ENCODE measurements around the gene PHC3. TPM values are rescaled to one million over a fixed set of nuclear protein-coding genes. Genes with fewer than 3 reads are reported as not detected.

The PHC3 gene
- total RNA-seq, 2 experiments from 2014 or later: 37.4 to 38.7 TPM

GRCh38 chr3:170063691-170064090 lies 117.8 kb downstream of the PHC3 start:
- H3K27me3 Mint-ChIP-seq: no peaks in the 10 kb centered on the region
- DNase-seq: no peak
- H3K4me1 Mint-ChIP-seq (ENCODE audit: low read depth): no peaks in the 10 kb centered on the region
- ChIA-PET CTCF (no interaction called here), POLR2A (no interaction called here)
- no peak overlapping the region for H3K27ac Mint-ChIP-seq
- peaks cover 4% of the 10 kb centered on the region for H3K36me3 Mint-ChIP-seq
- intact Hi-C loops (cut with micrococcal nuclease): no loop called here
- no peak overlapping the region for H3K4me3 Mint-ChIP-seq
- H3K9me3 Mint-ChIP-seq: no peaks in the 10 kb centered on the region

GRCh38 chr3:170062769-170063168 lies 118.8 kb downstream of the PHC3 start:
- ChIA-PET POLR2A (no interaction called here), CTCF (interaction anchor here (0.6 to 1.2 kb wide), 2 partner anchors 8 to 79 kb away, joined by 3 read pairs; no protein-coding TSS in a partner anchor)
- DNase-seq: no peak
- peaks cover 4% of the 10 kb centered on the region for H3K36me3 Mint-ChIP-seq
- H3K27me3 Mint-ChIP-seq: no peaks in the 10 kb centered on the region
- intact Hi-C loops (cut with micrococcal nuclease): no loop called here
- no peaks in the 10 kb centered on the region for H3K9me3 Mint-ChIP-seq
- H3K4me3 Mint-ChIP-seq: no peak overlapping the region
- no peak overlapping the region for H3K27ac Mint-ChIP-seq
- peaks cover 8% of the 10 kb centered on the region for H3K4me1 Mint-ChIP-seq (ENCODE audit: low read depth)

DNA sequence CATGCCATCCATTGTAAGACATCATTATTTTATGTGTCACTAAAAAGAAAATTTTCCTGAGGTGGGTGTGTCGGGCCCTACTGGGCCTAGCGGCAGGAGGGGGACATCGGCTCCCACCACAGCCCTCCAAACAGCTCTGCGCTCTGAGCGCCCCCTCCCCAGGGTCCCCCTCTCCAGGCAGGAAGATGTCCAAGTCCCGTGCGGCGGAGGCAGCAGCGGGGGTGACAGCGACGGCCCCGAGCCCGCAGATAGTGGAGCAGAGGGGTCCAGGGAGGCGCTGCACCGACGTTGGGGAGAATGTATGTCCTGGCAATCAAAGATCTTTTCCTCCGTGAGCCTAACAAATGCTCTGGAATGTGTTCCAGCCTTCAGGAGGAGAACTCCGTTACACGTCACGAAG lies 119.5 kb downstream of the PHC3 start:
- ChIA-PET POLR2A (no interaction called here), CTCF (interaction anchor here (1.2 kb wide), 1 partner anchor 8 kb away, joined by 3 read pairs; no protein-coding TSS in a partner anchor)
- no peak for DNase-seq

DNA sequence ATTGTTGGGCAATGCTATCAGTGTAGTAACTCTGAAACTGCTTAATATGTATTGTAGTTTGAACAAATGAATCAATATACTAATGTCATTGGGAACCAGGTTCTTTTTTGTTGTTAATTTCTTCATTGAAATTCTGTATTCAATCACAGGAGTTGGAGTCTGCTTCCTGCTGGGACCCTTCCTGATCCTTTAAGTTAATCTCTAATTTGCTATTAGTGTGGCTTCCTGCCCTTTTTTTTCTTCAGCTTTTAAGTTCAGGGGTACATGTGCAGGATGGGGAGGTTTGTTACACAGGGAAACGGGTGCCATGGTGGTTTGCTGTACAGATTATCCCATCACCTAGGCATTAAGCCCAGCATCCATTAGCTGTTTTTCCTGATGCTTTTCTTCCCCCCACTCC lies 122.1 kb downstream of the PHC3 start:
- H3K4me1 Mint-ChIP-seq (ENCODE audit: low read depth): peaks cover 40% of the 10 kb centered on the region
- POLR2A ChIA-PET: interaction anchor here (0.6 kb wide), 1 partner anchor 55 kb away, joined by 4 read pairs; no protein-coding TSS in a partner anchor
- intact Hi-C loops (cut with micrococcal nuclease): loop anchor here (5.0 kb wide), 2 partner anchors 198 to 247 kb away; partner anchors contain the start of genes LRRC34 and LRRIQ4
- CTCF ChIA-PET: interaction anchor here (0.6 kb wide), 1 partner anchor 114 kb away, joined by 3 read pairs; no protein-coding TSS in a partner anchor
- no peak for DNase-seq
- peaks cover 4% of the 10 kb centered on the region for H3K36me3 Mint-ChIP-seq
- no peaks in the 10 kb centered on the region for H3K9me3 Mint-ChIP-seq
- H3K27me3 Mint-ChIP-seq: no peaks in the 10 kb centered on the region
- no peak overlapping the region for H3K4me3 Mint-ChIP-seq
- no peak overlapping the region for H3K27ac Mint-ChIP-seq

More for the DNA sequence above, 119.5 kb downstream of the PHC3 start:
- Mint-ChIP-seq H3K36me3 (peaks cover 4% of the 10 kb centered on the region), H3K4me3 (no peak overlapping the region), H3K9me3 (no peaks in the 10 kb centered on the region), H3K4me1 (ENCODE audit: low read depth) (peaks cover 15% of the 10 kb centered on the region), H3K27ac (no peak overlapping the region), H3K27me3 (no peaks in the 10 kb centered on the region)
- intact Hi-C loops (cut with micrococcal nuclease): no loop called here

DNA sequence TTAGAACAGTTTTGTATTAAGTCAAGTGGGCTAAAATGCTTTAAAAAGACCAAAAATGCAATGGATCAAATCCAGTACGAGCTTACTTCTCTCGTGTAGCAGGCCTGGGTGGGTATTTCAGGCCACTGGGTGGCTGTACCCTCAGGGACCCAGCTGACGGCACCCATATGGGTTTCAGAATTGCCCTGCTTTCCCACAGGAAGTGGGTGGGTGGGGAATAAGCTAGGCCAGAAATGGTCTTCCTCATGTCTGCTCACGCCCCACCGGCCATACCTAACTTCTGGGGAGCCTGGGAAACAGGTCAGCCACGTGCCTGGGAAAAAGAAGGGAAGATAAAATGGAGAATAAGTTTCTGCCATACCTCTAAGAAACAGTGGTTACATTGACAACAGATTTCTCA lies 123.4 kb downstream of the PHC3 start:
- intact Hi-C loops (cut with micrococcal nuclease): loop anchor here (5.0 kb wide), 2 partner anchors 199 to 246 kb away; partner anchors contain the start of genes LRRC34 and LRRIQ4
- Mint-ChIP-seq H3K36me3 (peaks cover 4% of the 10 kb centered on the region), H3K4me1 (ENCODE audit: low read depth) (peaks cover 41% of the 10 kb centered on the region), H3K9me3 (no peaks in the 10 kb centered on the region), H3K4me3 (no peak overlapping the region), H3K27me3 (no peaks in the 10 kb centered on the region), H3K27ac (peak overlapping the region; percentile 64)
- POLR2A ChIA-PET: interaction anchor here (1.5 kb wide), 1 partner anchor 201 kb away, joined by 4 read pairs; no protein-coding TSS in a partner anchor
- CTCF ChIA-PET: interaction anchor here (1.0 to 1.2 kb wide), 2 partner anchors 42 to 87 kb away, joined by 3 read pairs; no protein-coding TSS in a partner anchor
- DNase-seq: peak; percentile 40

DNA sequence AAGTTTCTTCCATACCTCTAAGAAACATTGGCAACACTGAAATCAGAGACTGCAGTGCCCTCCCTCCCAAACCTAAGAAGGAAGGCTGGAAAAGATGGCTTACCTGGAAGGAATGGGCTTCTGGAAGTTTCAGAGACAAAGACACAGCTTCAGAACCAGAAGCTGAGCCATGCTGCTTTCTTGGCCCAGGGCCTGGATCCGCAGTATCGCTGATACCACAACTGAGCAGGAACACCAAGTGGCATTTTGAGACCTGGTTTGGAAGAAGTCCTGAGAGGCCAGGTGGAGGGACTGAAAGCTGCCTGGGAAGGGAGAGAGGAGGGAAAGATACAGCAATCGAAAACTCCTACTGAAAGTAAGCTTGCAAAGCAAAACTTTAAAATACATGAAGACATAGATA lies 124.0 kb downstream of the PHC3 start:
- no peaks in the 10 kb centered on the region for H3K9me3 Mint-ChIP-seq
- peaks cover 41% of the 10 kb centered on the region for H3K4me1 Mint-ChIP-seq (ENCODE audit: low read depth)
- no peak overlapping the region for H3K4me3 Mint-ChIP-seq
- no peaks in the 10 kb centered on the region for H3K27me3 Mint-ChIP-seq
- no peak for DNase-seq
- intact Hi-C loops (cut with micrococcal nuclease): loop anchor here (2.0 to 5.0 kb wide), 4 partner anchors 33 to 245 kb away; partner anchors contain the start of genes LRRC34 and LRRIQ4
- CTCF ChIA-PET: interaction anchor here (0.8 to 1.2 kb wide), 5 partner anchors 22 to 851 kb away, joined by 3 to 4 read pairs (median 3); no protein-coding TSS in a partner anchor
- H3K27ac Mint-ChIP-seq: peak overlapping the region; percentile 64
- POLR2A ChIA-PET: interaction anchor here (0.6 to 1.5 kb wide), 4 partner anchors 43 to 812 kb away, joined by 3 to 4 read pairs (median 4); no protein-coding TSS in a partner anchor
- H3K36me3 Mint-ChIP-seq: peaks cover 2% of the 10 kb centered on the region

DNA sequence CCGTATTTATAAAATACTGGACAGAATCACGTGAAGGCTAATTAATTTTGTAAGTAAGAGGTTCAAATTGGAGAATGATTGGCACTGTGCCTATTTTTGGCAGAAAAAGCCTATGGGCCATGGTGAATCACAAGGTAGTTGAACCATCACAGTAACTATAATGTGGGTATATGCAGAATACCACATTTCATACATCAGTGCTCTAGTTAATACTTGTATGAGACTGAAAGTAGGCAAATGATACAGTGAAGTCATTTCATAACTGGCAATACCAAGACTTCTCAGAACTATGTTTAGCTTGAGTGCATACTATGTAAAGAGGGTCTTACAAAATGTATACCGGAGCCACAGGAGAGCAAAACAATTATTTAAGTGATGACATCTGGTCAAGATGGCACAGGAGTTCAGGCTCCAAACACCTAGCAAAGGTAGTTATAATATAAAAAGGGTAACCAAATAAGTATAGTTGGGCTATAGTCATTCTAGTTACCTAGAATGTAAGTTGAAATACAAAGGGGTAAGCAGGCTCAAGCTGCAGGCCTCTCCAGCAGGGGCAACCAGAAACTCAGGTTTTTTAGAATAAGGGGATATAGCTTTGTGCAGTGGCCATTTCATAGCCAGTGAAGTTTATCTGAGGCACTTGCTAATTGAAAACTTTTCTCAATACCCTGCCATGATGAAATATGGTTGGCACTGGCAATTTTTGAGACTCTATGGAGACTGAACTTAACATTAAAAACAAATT lies 124.7 kb downstream of the PHC3 start:
- Mint-ChIP-seq H3K36me3 (peaks cover 1% of the 10 kb centered on the region), H3K4me1 (ENCODE audit: low read depth) (peaks cover 41% of the 10 kb centered on the region), H3K9me3 (no peaks in the 10 kb centered on the region), H3K27ac (peak overlapping the region; percentile 64), H3K4me3 (no peak overlapping the region), H3K27me3 (no peaks in the 10 kb centered on the region)
- peak; percentile 23 for DNase-seq
- intact Hi-C loops (cut with micrococcal nuclease): loop anchor here (1.0 to 5.0 kb wide), 5 partner anchors 34 to 298 kb away; partner anchors contain the start of genes LRRC34 and LRRIQ4
- ChIA-PET CTCF (interaction anchor here (0.8 to 1.0 kb wide), 4 partner anchors 22 to 852 kb away, joined by 3 to 4 read pairs (median 3); no protein-coding TSS in a partner anchor), POLR2A (interaction anchor here (0.6 to 1.5 kb wide), 5 partner anchors 43 to 813 kb away, joined by 3 to 4 read pairs (median 4); partner anchors contain the start of gene SEC62)

DNA sequence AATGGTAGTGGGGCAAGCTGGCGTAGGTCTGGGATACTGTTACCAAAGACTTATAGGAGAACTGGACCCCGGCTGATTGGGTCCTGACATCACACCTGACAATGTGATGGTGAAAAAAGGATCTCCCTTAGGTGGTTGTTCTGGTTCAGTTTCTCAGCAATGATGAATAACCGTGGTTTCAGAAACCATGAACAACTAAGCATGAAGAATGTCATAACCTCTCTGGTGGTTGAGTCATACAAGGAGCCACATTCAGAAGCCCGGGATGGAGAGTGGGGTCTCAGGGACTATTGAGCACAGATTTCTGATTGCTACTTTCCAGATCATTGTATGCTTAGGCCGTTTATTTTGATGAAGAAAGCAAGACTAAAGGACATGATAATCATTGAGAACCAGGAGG lies 126.3 kb downstream of the PHC3 start:
- Mint-ChIP-seq H3K4me3 (no peak overlapping the region), H3K27ac (no peak overlapping the region), H3K9me3 (no peaks in the 10 kb centered on the region), H3K4me1 (ENCODE audit: low read depth) (peaks cover 41% of the 10 kb centered on the region), H3K27me3 (no peaks in the 10 kb centered on the region), H3K36me3 (peaks cover 1% of the 10 kb centered on the region)
- intact Hi-C loops (cut with micrococcal nuclease): loop anchor here (1.0 to 5.0 kb wide), 8 partner anchors 17 to 304 kb away; partner anchors contain the start of genes LRRC34, LRRIQ4, PHC3 and SEC62
- CTCF ChIA-PET: interaction anchor here (1.0 to 2.5 kb wide), 2 partner anchors 16 to 190 kb away, joined by 4 to 9 read pairs; no protein-coding TSS in a partner anchor
- POLR2A ChIA-PET: interaction anchor here (0.8 kb wide), 1 partner anchor 283 kb away, joined by 3 read pairs; no protein-coding TSS in a partner anchor
- peak; percentile 50 for DNase-seq

- Mint-ChIP-seq H3K9me3 (no peaks in the 10 kb centered on the region), H3K36me3 (peaks cover 1% of the 10 kb centered on the region), H3K27ac (no peak overlapping the region), H3K27me3 (no peaks in the 10 kb centered on the region), H3K4me1 (ENCODE audit: low read depth) (peaks cover 41% of the 10 kb centered on the region), H3K4me3 (no peak overlapping the region)
- intact Hi-C loops (cut with micrococcal nuclease): loop anchor here (1.0 to 2.0 kb wide), 2 partner anchors 191 to 305 kb away; no protein-coding TSS in a partner anchor
- DNase-seq: no peak
- POLR2A ChIA-PET: interaction anchor here (0.6 to 1.0 kb wide), 2 partner anchors 15 to 87 kb away, joined by 3 read pairs; no protein-coding TSS in a partner anchor
- CTCF ChIA-PET: interaction anchor here (0.6 to 2.5 kb wide), 12 partner anchors 9 to 292 kb away, joined by 3 to 12 read pairs (median 4); partner anchors contain the start of genes GPR160 and SEC62
Measured at GRCh38 chr3:170054204-170054603, 127.3 kb downstream of the PHC3 start.

- H3K9me3 Mint-ChIP-seq: no peaks in the 10 kb centered on the region
- intact Hi-C loops (cut with micrococcal nuclease): no loop called here
- H3K27me3 Mint-ChIP-seq: no peaks in the 10 kb centered on the region
- H3K4me3 Mint-ChIP-seq: no peak overlapping the region
- peaks cover 1% of the 10 kb centered on the region for H3K36me3 Mint-ChIP-seq
- H3K27ac Mint-ChIP-seq: no peak overlapping the region
- ChIA-PET CTCF (interaction anchor here (1.2 kb wide), 1 partner anchor 8 kb away, joined by 4 read pairs; no protein-coding TSS in a partner anchor), POLR2A (no interaction called here)
- DNase-seq: no peak
- peaks cover 29% of the 10 kb centered on the region for H3K4me1 Mint-ChIP-seq (ENCODE audit: low read depth)
Measured at GRCh38 chr3:170052398-170052797, 129.1 kb downstream of the PHC3 start.

GRCh38 chr3:170050753-170051152 lies 130.8 kb downstream of the PHC3 start:
- Mint-ChIP-seq H3K27me3 (no peaks in the 10 kb centered on the region), H3K4me3 (no peak overlapping the region), H3K9me3 (no peaks in the 10 kb centered on the region), H3K27ac (no peak overlapping the region), H3K36me3 (peaks cover 1% of the 10 kb centered on the region), H3K4me1 (ENCODE audit: low read depth) (peaks cover 16% of the 10 kb centered on the region)
- ChIA-PET CTCF (no interaction called here), POLR2A (no interaction called here)
- intact Hi-C loops (cut with micrococcal nuclease): no loop called here
- DNase-seq: no peak

Data from activated CD4-positive, alpha-beta memory T cell treated with anti-CD3 and anti-CD28 coated beads for 36 hours (primary cell).